Neural cell (in vitro differentiated cells): ENCODE measurements around the gene HOXB7.

Experiments used
- CTCF ChIP-seq: fragments of 450-650 bp; IDR thresholded peaks from 2 replicates; pipeline ENCODE4 v1.5.1; 2014; ENCODE audit warnings: antibody characterized with exemption, mild to moderate bottlenecking, moderate library complexity; ENCODE audit not compliant: poor library complexity, severe bottlenecking
- EP300 ChIP-seq: fragments of 450-650 bp; conservative IDR thresholded peaks from 2 replicates; pipeline ENCODE4 v1.6.1; 2014; ENCODE audit warnings: antibody characterized with exemption, mild to moderate bottlenecking, moderate library complexity; ENCODE audit not compliant: poor library complexity, severe bottlenecking
- EZH2 ChIP-seq: fragments of 200-600, 300-800 bp; shearing (Covaris generic), sonication (generic); IDR thresholded peaks from 2 replicates; pipeline ENCODE4 v1.6.1; 2014; ENCODE audit warnings: antibody characterized with exemption, low read length, borderline replicate concordance, mild to moderate bottlenecking; ENCODE audit not compliant: insufficient read depth, poor library complexity, severe bottlenecking
- POLR2AphosphoS5 ChIP-seq: IDR thresholded peaks from 2 replicates; pipeline ENCODE4 v1.6.1; 2012
- RAD21 ChIP-seq: fragments of 450-650 bp; conservative IDR thresholded peaks from 2 replicates; pipeline ENCODE4 v1.6.1; 2014; ENCODE audit warnings: antibody characterized with exemption, mild to moderate bottlenecking, moderate library complexity
- REST ChIP-seq: IDR thresholded peaks from 2 replicates; pipeline ENCODE4 v1.6.1; 2012; ENCODE audit warnings: borderline replicate concordance
- TAF1 ChIP-seq: IDR thresholded peaks from 2 replicates; pipeline ENCODE4 v1.6.1; 2012; ENCODE audit warnings: low read depth

DNA sequence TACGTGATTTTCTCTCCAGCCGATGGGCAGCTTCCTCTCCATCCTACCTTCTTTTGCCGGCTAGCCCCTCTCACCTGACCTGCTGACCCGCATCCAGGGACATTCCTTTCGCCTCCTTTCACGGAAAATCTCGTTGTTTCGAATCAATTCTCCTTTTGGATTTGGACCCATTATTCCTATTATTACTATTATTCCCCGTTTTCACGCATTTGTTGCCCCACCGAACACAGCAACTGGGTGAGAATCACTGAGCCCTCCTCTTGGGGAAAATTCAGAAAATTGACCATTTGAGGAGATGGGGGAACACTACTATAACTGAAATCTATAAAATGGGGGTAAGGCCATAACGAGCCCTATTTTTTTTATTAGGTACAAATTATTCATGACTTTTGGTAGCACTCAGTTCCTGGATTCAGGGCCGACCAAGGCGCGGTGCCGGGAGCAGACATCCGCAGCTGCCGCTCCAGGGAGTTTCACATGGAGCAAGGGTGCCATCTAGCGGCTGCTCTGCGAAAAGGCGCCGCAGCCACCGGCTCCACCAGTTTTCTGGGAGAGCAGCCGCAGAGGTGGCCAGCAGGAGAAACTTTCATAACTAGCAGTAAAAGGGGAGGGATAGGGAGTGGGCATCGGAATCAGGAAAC is 7.6 kb upstream of the HOXB7 start:
- TF ChIP-seq CTCF (peak; percentile 95), REST (no peak), EZH2 (peak; percentile 17), RAD21 (peak; percentile 98), TAF1 (no peak), EP300 (no peak), POLR2AphosphoS5 (peak; percentile 11)
